HG03342 (cell line): ENCODE measurements around the gene OFD1.
A peak's percentile ranks its signal among the peaks of the same experiment; 100 is the strongest.

Source experiments
- ATAC-seq: cut with Tn5 transposase; IDR thresholded peaks from one replicate; pipeline ENCODE4 v1.9.1; 2021; ENCODE audit warnings: mild to moderate bottlenecking, moderate library complexity; ENCODE audit not compliant: unreplicated experiment

The OFD1 gene

GRCh38 chrX:13750204-13750603, 15.7 kb downstream of the OFD1 start:
- ATAC-seq: peak; percentile 42

- no peak for ATAC-seq
These were observed 16.3 kb downstream of the OFD1 start for GRCh38 chrX:13750812-13751211.

DNA sequence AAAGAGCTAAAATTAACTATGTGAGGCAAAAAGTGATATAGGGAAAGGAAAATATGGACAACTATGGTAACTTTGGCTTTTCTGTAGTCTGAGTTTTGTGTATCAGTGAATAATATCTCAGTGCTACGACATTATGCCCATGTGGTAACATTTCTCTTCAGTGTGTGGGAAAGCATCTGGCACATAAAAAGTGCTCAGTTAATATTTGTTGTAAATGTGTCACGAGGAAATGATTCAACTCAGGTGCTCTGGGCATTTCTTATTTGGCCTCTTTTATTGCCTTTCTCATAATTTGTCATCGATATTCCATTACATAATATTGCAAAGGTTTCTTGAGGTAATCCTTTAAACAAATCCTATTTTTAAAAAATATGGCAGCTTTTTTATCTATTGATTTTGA, 17.6 kb downstream of the OFD1 start:
- no peak for ATAC-seq

- ATAC-seq: peak; percentile 71
These were observed 18.1 kb downstream of the OFD1 start for GRCh38 chrX:13752646-13753045.

DNA sequence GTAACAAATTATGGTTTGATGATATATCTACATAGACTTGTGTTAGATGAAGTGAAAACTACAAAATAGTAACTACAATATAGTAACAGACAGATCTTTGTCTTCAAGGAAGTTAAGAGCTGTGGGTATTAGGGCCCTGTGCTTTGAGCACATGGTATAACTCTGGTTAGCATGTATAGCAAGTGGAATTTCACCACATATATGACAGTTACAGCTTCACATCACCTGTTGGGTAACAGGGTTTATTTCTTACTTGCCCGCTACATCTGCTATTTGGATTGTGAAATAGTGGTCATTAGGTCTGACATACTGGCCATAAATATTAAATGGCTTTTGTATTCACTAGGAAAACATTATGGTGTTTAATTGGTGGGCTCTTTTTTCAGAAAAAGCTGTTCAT, 20.2 kb downstream of the OFD1 start:
- ATAC-seq: no peak

GRCh38 chrX:13755254-13755653, 20.7 kb downstream of the OFD1 start:
- no peak for ATAC-seq

DNA sequence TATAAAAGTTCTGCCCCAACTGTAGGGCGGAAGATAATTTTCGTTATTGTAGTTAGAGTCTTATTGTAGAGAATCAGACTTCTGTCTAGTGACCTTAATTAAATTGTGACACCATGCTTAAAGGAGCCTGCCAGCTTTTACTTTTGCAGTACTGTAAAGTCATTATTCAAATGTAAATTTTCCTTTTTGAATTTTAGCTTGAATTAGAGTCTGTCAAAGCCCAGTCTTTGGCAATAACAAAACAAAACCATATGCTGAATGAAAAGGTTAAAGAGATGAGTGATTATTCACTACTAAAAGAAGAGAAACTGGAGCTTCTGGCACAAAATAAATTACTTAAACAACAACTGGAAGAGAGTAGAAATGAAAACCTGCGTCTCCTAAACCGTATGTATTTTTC, 21.8 kb downstream of the OFD1 start:
- no peak for ATAC-seq

DNA sequence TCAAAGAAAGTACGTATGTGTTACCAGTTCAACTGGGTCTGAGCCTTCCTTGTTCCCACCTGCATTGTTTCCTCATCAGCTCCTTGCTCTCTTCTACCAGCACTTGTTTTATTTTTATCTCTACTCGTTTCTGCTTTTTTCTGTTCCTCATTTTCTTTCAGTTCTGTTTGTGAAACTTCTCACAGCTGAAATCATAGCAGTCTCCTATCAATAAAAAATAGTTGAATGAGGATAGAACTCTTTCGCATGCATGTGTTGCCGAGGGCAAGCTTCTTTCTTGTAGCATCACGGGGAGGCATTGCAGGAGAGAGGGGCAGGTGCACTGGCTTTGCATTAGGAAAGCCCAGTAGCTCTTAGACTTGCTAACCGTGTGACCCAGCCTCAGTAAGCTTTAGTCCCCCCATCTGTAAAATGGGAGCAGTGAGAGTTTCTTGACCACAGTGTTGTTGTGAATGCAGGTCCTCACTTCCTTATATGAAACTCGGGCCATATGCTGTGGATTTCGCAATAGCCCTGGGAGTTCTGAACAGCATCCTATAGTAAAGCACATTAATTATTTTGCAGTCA, 24.7 kb downstream of the OFD1 start:
- ATAC-seq: peak; percentile 62

- no peak for ATAC-seq
These were observed 25.9 kb downstream of the OFD1 start for GRCh38 chrX:13760426-13760825.

- peak; percentile 65 for ATAC-seq
These were observed 27.3 kb downstream of the OFD1 start for GRCh38 chrX:13761606-13762414.

- ATAC-seq: no peak
These were observed 28.9 kb downstream of the OFD1 start for GRCh38 chrX:13763489-13763888.

DNA sequence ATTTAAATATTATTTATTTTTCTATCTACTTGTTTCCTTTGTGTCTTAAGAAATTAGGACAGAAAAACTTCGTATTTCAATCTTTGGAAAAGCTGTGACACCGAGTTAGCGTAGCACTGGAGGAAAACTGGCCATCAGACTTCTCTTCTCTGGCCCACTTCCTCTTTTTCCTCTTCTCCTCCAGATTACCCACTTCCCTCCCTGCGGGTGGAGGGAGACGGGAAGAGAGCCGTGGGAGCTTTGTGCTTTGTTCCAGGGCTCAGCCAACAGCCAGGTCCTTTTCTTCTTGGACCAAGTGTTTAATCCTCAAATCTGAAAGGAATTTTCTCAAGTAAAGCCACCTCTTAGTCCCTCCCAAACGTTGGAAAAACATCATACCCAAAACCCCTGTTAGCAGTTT, 29.7 kb downstream of the OFD1 start:
- no peak for ATAC-seq

DNA sequence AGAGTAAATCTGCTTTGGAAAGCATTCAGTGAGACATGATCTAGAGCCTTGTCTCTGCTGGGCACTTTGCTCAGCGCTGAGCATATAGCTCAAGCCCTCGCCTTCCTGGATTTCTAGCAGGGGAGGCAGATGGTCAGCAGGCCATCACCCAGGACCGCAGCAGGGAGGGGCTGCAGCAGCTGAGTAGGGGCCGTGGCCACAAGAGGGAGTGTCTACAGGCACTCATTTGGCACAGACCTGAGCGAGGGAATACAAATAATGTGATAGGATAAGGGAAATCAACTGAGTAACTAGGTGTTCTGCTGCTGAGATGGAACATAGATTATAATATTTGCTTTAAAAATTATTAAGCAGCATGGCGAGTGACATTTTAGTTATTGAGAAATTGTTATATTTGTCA, 30.2 kb downstream of the OFD1 start:
- no peak for ATAC-seq

GRCh38 chrX:13768939-13769338, 34.4 kb downstream of the OFD1 start:
- no peak for ATAC-seq

- no peak for ATAC-seq
These were observed 35.5 kb downstream of the OFD1 start for GRCh38 chrX:13770013-13770535.

DNA sequence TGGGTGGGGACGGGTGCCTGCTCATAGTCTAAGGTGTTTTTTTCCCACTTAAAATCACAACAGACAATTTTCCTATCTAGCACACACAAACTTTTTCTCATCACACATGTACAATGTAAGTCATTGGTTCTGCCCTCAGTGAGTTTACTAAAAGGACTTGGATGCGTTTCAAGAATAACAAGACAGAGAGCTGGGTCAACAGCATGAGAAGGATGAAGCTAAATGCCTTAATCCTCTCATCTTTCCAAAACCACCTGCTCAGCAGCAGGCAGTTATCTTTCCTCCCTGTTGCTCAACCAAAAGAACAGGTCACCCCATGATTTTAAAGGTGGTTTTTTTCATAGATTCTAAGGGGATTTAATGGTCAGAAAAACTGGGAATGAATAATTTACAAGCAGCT, 40.1 kb downstream of the OFD1 start:
- ATAC-seq: no peak

DNA sequence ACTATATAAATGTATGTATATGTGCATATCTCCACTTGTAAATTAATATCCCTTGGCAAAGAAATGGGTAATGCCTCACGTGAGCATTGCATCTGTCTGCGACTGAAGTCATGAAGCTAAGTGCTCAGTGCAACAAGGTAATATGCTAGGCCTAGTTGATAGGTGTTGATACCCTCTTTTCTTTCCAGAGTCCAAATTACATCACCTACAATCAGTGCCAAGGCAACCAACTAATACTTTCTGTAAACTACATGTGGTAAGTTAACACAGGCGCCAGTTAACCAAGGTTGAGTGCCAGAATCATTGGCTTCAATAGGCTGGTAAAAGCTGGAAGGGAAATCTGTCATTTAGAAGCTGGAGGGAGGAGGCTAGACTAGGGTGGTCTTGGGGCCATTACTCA, 41.3 kb downstream of the OFD1 start:
- ATAC-seq: no peak

GRCh38 chrX:13776387-13776786, 41.8 kb downstream of the OFD1 start:
- no peak for ATAC-seq

GRCh38 chrX:13778916-13779315, 44.4 kb downstream of the OFD1 start:
- no peak for ATAC-seq

GRCh38 chrX:13780868-13781427, 46.4 kb downstream of the OFD1 start:
- ATAC-seq: no peak

DNA sequence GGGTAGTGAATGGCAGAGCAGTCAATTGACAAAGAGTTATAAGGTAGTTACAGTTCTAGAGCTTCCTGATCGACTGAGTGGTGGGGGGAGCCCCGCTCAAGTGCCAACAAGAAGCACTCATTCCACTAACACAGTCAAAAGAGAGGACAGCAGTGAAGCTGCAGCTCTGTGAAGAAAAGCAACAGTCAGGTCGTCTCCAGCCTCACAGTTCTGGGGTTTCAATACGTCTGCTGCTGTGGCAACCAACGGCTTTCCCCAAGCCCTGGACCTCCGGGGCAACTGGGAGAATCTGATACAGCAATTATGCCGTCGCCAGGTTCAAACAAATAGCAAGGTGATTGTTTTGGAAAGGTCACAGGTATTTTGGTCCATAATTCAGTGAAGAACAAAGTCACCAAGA, 51.5 kb downstream of the OFD1 start:
- ATAC-seq: no peak
